Right hindlimb (tissue), 1 donor: ENCODE measurements around the gene ASB1.
"Not testable (repeated sequence)": the region's sequence is repeated elsewhere in the genome, so short reads cannot be mapped to it uniquely, and the experiment has no call there.

Experiments
- DNase-seq: peaks from one replicate; pipeline ENCODE4 v3.0.0-alpha.2; 2018

ASB1 gene

GRCh38 chr2:238404406-238405216 lies 22.1 kb upstream of the ASB1 start:
- DNase-seq = no peak

- DNase-seq = not testable (repeated sequence)
Measured at GRCh38 chr2:238405217-238405555, 21.5 kb upstream of the ASB1 start.

GRCh38 chr2:238406221-238406997 lies 20.3 kb upstream of the ASB1 start:
- DNase-seq = no peak

GRCh38 chr2:238406998-238407285 lies 19.8 kb upstream of the ASB1 start:
- DNase-seq = no peak

- no peak for DNase-seq
Measured at GRCh38 chr2:238407566-238407965, 19.2 kb upstream of the ASB1 start.

GRCh38 chr2:238408615-238409340 lies 17.9 kb upstream of the ASB1 start:
- DNase-seq = no peak

GRCh38 chr2:238409341-238410199 lies 17.2 kb upstream of the ASB1 start:
- DNase-seq = peak; percentile 54

GRCh38 chr2:238412067-238412767 lies 14.5 kb upstream of the ASB1 start:
- DNase-seq = no peak

GRCh38 chr2:238413368-238413767 lies 13.4 kb upstream of the ASB1 start:
- DNase-seq = no peak

GRCh38 chr2:238415036-238415764 lies 11.5 kb upstream of the ASB1 start:
- DNase-seq = no peak

GRCh38 chr2:238415893-238416292 lies 10.8 kb upstream of the ASB1 start:
- no peak for DNase-seq

GRCh38 chr2:238418196-238418998 lies 8.3 kb upstream of the ASB1 start:
- no peak for DNase-seq

- no peak for DNase-seq
Measured at GRCh38 chr2:238418999-238419546, 7.7 kb upstream of the ASB1 start.

GRCh38 chr2:238420442-238420841 lies 6.3 kb upstream of the ASB1 start:
- DNase-seq = no peak

- peak; percentile 44 for DNase-seq
Measured at GRCh38 chr2:238420878-238421694, 5.6 kb upstream of the ASB1 start.

- DNase-seq = no peak
Measured at GRCh38 chr2:238421695-238422035, 5.1 kb upstream of the ASB1 start.

- no peak for DNase-seq
Measured at GRCh38 chr2:238422285-238422684, 4.4 kb upstream of the ASB1 start.

- no peak for DNase-seq
Measured at GRCh38 chr2:238422940-238423339, 3.8 kb upstream of the ASB1 start.

GRCh38 chr2:238423561-238424312 lies 3.0 kb upstream of the ASB1 start:
- DNase-seq = no peak
